HG03045 (cell line): ENCODE data around the gene KPTN.
"Not testable (repeated sequence)": the region's sequence is repeated elsewhere in the genome, so short reads cannot be mapped to it uniquely, and the experiment has no call there.

Experiments used
- ATAC-seq: cut with Tn5 transposase; IDR thresholded peaks from one replicate; pipeline ENCODE4 v1.9.1; 2021; ENCODE audit warnings: mild to moderate bottlenecking, moderate library complexity; ENCODE audit not compliant: unreplicated experiment

Gene KPTN

DNA sequence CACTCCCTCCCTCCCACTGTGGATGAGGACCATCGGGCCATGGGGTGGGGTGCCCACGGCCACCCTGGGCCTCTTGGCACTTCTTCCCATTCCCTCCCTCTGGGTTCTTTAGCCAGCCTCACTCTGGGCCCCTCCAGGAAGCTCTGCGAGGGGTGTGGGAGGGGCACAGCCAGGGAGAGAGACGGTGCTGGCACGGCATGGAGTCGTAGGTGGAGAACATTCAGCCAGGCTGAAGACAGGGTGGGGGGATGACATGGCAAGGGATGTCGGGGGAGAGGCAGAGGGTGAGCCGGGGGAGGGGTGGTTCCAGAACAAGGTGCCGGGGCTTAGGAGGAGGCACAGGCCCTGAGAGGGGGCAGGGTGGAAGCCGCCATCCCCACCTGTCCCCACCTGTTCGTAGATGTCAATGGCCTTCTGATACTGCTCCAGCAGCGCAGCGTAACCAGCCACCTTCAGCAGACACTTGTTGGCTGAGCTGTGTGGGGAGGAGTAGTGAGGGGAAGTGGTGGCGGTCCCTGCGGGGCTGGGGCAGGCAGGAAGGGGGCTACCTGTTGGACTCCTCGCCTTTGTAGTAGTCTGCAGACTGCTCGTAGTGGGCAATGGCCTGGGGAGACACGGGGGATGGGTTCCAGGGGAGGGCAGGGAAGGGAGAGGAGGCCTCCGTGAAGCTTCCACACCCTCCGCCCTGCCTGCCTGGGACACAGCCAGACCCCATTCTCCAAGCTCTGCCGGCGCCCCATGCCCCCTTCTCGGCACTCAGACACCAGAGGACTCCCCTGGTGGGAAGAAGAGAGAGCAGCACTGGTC is 8.8 kb upstream of the KPTN start:
- no peak for ATAC-seq

DNA sequence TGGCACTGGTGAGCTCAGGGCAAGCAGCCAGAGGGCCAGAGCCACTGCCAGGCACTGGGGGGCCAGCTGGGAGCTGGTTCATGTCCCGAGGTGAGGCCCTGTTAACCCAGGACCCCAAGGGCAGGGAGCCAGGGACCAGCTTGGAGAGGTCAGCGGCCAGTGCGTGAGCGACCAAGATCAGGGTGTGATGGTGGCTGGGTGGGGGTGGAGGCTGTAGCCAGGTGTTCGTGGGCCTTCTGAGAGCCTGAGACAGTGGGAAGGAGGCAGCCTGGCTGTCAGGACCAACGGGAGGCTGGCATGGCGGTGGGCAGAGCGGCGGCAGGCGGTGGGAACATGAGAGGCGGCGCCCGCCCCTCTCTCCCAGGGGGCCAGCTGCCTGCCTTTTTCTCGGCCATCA is 8.1 kb upstream of the KPTN start:
- no peak for ATAC-seq

DNA sequence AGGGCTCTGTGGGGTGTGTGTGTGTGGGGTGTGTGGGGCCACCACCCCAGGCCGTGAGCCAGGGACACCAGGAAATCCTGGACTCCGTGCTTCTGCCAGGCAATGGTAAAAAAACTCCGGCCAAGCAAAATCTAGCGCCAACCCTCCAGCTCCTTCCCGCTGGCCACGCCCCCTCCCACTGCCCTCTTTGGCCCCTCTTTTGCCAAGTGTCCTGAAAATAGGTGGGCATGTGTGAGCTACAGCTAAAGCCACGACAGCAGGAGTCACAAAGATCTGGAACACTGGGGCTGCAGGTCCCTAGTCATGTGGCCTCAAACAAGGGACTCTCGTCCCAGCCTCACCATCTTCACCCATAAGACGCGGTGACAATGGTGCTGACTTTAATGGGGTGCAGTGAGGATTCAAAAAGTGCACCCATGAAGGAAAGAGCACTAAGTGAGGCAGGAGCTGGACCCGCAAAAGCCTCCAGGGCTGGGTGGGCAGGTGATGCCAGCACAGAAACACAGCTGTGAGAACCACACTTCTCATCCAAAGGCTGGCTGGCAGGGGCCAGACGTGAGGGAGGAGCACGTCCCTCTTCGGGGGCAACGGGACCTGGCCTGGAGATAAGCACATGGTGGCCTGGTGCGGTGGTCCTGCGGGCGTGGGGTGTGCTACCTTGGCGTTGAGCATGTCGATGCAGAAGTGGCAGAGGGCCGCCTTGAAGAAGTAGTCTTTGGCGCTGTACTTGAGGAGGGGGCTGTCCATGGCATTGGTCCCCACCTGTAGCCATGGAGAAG is 7.5 kb upstream of the KPTN start:
- no peak for ATAC-seq

DNA sequence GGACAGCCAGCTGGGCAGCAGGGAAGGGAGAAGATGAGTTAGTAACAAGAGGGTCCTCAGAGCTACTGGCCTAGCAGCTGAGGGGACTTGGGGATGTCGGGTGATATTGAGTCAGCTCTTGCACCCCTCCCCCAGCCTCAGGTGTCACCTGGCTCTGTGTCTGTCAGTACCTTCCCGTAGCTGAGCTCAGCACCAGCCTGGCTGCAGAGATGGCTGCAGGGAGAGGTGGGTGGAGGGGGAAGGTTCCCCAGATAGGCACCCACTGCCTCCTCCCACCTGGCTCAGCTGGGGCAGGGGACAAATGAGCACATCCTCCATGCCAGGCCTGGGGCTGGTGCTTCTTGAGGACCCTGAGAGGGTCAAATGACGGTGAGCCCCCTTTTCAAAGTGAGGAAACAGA is 6.8 kb upstream of the KPTN start:
- no peak for ATAC-seq

DNA sequence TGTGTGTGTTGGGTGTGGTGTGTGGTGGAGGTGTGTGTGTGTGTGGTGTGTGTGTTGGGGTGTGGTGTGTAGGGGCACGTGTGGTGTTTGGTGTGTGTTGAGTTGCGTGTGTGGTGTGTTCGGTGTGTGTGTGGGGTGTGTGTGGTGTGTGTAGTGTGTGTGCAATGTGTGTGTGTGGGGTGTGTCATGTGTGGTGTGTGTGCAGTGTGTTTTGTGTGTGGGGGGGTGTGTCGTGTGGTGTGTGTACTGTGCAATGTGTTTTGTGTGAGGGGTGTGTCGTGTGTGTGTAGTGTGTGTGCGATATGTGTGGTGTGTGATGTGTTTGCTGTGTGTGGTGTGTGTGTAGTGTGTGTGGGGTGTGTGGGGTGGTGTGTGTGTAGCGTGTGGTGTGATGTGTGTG is 6.0 kb upstream of the KPTN start:
- ATAC-seq = no peak

DNA sequence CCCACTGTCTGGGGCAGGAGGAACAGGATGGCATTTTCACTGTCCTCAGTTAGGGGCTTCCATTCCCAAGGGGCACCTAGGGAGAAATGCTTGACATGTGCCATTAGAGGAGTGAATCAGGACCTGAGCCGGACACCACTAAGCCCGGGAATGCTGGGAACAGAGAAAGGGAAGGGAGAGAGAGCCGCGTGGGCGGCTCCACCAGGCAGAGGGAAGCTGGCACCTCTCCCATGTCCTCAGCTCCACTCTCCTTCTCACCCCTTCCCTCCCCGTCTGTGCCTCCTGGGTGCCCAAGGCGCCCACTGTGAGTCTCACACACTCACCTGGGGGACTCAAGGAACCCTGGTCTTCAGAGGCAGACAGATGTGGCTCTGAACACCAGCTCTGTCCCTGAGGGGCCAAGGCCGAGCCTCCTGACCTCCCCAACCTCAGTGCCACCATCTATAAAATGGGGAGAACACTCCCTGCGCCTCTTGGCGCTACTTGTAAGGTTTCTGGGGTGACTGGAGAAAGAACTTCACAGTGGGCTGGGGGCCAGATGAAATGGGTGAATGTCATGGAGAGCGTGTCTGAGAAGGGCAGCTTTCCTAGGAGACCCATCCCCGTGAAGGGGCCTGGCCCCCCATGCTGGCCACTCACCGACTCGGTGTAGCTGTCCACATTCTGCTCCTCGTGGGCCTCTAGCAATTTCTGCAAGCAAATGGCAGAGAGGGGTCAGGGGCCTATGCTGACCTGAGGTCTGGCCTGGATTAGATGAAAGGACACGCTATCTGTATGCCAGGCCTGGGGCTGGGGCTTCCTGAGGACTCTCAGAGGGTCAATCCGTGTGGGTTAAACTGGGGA is 5.3 kb upstream of the KPTN start:
- no peak for ATAC-seq

DNA sequence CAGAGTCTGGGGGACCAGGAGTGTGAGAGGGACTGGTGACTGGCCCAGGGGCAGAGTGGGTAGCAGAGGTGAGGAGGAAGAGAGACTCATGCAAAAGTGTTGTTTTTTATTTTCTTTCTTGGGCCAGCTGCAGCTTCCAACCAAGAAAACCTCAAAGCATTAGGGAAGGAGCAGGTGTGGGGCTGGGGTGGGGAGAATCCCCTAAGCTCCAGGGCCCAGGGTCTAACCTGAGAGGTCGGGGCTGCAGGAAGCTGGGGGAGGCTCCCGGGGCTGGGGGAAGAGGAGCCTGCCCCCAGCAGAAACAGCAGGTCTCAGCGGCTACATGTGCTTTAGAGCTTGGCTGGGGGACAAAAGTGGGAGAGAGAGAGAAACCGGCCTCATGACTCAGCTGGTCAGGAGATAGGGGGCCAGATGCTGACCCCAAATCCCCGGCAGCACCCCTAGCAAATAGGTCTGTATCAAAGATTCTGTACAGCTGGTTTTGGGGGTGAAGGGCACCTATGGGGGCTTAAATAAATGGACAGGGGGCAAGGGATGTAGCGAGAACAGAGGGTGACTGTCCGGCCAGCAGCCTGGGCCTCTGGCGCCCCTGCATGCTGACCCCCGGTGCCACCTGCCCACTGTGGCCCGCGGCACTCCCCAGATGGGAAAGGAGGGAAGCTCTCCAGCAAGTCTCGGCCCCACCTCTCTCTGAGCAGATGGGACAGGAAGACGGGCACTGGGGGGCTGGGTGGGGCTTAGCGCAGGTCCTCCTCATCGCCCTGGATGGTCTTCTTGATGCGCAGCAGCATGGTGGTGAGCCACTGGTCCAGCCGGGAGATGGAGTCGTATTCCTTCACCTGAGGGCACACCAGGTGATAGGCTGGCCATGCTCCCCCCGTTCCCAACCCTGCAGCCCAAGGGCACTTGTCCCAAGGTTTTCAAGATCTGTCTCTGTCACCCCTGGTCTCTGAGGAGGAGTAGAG is 3.8 kb upstream of the KPTN start:
- ATAC-seq = no peak

DNA sequence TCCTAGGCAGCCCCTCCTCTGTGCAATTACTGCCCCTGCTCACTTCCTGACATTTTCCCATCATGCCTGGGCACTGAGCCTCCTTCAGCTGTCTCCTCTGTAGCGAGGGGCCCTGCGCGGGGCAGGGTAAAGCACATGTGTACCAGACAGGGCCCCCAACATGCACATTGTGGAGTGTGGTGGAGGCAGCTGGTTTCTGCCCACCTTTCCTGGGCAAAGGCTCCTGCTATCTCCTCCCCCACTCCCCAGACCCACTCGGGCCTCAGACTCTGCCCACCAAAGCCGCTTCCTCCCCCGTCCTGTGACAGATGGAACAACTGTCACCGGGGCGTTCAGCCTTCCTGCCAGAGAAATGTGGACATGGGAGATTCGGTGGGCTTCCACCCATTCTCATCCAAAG is 2.9 kb upstream of the KPTN start:
- no peak for ATAC-seq

DNA sequence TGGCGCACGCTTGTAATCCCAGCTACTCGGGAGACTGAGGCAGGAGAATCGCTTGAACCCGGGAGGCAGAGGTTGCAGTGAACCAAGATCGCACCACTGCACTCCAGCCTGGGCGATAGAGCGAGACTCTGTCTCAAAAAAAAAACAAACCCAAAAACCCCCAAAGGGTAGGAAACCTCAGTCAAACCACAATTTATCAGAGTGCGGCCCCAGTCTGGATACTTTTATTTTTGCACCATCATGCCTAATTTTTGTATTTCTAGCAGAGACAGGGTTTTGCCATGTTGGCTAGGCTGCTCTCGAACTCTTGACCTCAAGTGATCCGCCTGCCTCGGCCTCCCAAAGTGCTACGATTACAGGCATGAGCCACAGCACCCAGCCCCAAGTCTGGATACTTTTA is 2.2 kb upstream of the KPTN start:
- ATAC-seq = not testable (repeated sequence)

DNA sequence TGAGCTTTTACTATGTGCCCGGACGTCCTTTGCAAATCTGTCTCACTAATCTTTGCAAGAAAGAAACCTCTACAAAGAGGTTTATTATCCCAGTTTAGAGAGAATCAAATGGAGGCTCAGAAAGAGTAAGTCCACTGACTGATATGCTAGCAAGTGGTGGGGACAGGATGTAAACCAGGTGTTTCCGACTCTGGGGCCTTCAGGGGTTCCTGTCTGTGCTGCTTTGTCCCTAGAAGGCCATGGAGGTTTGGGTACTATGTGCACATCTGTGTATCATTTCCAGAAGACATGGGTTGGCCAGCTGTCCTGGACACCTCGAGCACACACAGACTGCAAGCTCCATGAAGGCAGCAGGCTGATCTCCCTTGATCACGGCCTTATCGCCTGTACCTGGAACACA is 1.2 kb upstream of the KPTN start:
- no peak for ATAC-seq

DNA sequence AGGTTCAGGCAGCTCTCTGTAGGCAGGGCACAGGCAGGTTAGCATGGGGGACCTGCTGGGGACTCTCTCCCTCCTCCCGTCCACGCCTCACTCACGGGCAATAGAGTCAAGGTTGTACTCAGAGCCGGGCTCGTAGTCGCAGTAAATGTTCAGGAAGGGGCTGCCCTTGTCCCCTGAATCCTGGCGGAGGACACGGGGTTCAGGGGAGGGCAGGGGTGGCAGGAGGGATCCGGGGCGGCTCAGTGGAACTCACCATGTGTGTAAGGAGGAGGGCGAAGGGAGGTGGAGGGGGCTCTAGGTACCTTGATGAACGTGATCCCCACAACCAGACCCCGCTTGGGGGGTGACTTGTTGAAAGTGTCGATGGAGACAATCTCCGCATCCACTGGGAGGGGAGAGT is 819 bp downstream of the KPTN start:
- ATAC-seq = no peak

DNA sequence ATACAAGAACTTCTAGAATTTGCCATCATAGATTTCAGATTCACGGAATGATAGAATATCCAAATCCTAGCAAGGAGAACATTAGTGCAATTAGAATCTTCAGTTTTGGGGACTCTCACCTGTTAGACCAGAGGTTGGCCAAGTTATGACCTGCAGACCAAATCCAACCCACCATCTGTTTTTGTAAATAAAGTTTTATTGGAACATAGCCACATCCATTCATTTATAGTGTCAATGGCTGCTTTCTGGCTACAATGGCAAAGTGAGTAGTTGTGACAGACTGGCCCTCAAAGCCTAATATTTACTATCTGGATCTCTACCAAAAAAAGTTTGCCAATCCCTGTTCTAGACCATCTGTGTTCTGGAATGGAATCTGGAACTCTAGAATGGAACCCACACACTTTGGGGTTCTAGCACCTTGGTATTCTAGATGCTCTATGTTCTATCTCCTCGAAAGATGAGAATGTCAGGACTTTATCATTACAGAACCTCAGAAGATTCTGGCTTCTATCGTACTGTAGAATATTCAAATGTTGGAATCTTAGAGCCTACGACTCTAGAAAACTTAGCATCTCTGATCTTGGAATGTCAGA is 2.5 kb downstream of the KPTN start:
- no peak for ATAC-seq

DNA sequence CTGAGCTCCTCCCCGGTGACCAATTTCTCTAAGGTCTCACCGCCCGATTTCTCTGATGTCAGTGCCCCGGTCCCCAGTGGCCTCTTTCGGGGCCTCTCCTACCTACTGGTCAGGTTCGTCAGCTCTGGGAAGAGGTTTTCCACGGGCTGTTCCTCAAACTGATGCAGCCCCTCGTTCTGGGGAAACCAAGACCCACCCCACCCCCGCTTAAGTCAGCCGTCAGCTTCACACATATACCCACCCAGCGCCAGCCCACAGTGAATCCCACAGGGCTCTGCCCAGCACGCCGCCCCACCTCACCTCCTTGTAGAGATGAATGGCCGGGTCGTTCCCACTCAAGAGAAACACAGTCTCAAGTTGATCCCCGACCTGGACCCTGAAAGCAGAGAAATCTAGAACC is 3.4 kb downstream of the KPTN start:
- ATAC-seq = no peak

DNA sequence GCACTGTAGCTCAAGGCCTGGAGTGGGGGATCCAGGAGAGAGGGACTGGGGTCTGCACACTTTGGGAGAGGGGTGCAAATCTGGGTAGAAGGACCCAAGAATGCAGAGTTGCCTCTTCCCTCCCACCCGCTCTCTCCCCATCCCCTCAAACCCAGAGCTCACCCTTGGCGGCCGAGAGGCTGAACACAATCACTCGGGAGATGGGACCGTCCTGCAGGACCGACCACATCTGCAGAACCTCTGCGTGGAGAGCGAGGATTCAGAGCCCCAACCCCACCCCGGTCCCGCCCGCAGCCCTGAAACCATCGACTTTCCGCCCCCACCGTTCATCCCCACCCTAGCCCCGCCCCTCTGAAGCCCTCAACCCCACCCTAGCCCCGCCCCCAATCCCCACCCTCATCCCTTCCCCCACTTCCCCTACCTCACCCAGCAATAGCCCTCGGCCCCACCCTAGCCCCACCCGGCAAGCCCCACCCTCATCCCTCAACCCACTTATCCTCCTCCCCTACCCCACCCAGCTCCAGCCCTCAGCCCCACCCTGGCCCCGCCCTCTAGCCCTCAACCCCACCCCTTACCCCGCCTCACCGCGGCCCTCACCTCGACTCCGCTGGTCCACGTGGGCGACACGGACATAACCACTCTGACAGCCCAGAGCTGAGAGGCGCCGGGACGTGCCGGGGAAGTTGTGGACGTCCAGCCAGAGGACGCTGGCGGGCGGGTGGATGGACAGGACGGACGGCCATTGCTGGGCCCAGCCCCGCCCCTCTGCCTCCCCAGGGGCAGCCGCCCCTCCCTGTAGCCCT is 4.1 kb downstream of the KPTN start:
- ATAC-seq = no peak

DNA sequence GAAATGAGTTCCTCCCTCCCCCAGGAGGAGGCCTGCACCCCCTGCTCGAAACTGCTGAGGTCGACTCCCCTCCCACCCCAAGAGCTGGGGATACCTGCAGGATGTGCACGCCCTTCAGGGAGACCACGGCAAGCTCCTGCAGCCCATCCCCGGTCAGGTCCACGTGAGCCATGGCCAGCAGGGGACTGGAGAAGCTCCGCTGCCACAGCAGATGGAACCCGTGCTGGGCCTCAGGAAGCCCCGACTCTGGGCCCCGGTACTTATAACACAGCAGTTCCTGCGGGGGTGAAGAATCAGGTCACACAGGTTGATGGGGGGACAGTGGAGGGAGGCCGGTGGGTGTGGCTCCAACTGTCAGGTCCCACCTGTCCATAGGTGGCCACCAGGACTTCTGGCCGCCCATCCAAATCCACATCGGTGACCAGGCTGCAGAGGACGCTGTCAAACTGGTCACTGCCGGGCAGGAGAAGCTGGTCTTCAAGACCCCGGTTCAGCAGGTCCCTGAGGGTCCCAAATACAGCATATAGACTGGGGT is 7.5 kb downstream of the KPTN start:
- ATAC-seq = no peak

DNA sequence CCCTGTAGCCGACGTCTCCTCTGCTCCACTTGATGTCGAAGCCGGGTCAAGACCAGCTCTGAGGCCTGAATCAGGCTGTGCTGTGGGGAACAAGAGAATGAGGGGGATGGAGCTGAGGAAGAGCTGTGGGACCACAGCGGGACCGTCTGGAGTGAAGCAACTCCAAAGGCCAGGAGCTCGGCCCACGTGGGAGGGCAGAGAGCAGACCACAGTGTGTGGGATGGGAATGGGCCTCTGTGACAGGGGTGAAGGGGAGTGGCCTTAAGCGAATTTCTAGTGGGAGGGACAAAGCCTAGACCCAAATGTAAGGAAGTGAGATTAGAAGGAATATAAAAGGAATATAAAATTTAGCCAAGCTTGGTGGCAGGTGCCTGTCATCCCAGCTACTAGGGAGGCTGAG is 8.6 kb downstream of the KPTN start:
- ATAC-seq = no peak

DNA sequence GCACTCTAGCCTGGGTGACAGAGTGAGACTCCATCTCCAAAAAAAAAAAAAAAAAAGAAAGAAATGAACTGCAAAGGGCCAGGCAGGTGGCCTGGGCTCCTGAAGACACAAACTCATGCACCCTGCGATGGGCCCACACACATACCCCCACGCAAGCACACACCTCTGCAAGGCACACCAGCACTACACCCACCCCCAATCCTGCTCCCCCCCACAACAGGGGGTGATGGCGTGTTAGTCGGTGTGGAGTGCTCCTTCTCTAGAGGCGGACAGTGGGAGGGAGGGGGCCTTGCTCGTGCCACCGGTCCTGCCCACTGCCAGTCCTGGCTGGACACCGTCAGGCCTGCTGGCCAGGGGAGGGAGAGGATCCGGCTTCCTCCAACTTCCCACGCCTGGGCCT is 10.7 kb downstream of the KPTN start:
- ATAC-seq = no peak

DNA sequence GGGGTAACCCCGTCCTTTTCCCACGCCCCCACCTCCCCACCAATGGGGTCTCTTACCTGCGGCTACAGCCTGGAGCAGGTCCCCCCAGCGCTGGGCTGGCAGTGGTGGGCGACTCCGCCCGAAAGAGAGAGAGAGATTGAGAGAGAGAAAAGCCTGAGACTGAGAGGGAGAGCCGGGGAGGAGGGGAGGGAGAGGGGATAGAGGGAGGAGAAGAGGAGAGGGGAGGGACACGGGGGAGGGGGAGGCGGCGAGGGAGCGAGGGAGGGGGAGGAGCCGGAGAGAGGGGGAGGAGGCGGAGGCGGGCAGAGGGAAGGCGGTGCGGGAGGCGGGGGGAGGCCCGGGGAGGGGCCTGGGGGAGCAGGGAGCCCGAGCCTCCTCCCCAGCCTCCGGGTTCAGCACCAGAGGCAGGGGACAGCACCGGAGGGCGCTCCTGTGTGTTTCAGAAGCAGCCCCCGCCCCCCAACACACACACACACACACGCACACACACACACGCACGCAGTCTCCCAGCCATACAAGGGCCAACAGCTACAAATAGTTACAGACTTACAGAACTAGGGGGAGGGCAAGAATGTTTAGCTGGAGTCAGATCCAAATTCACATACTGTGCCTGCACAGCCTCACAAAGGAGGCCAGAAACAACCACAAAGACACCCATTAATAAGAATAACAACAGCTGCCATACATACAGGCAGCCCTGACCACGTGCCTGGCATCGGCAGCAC is 12.1 kb downstream of the KPTN start, which contains the start of gene SLC8A2:
TSS of gene SLC8A2 (minus strand) at position 161 of the 725 bp plus-strand sequence. CDS start 5,490 bp downstream, outside the sequence.
- ATAC-seq = no peak
